ENCODE data around the gene HHAT.

Gene HHAT

GRCh38 chr1:210540288-210540687 is 211.6 kb downstream of the HHAT start:
- TF ChIP-seq CTCF (IDR thresholded peaks at IDR 0.05; ENCODE audit: low read depth, low read length), result no peak
- DNase-seq (ENCODE audit: extremely low read depth, low read depth), result no peak

- DNase-seq (ENCODE audit: extremely low read depth, low read depth), result no peak
- TF ChIP-seq CTCF (IDR thresholded peaks at IDR 0.05; ENCODE audit: low read depth, low read length), result no peak
Observed at GRCh38 chr1:210541680-210542358, 213.1 kb downstream of the HHAT start.

GRCh38 chr1:210551899-210552298 is 223.2 kb downstream of the HHAT start:
- TF ChIP-seq CTCF (IDR thresholded peaks at IDR 0.05; ENCODE audit: low read depth, low read length), result no peak
- DNase-seq (ENCODE audit: extremely low read depth, low read depth), result no peak

GRCh38 chr1:210553711-210554110 is 225.0 kb downstream of the HHAT start:
- no peak for TF ChIP-seq CTCF (IDR thresholded peaks at IDR 0.05; ENCODE audit: low read depth, low read length)
- no peak for DNase-seq (ENCODE audit: extremely low read depth, low read depth)

- DNase-seq (ENCODE audit: extremely low read depth, low read depth), result no peak
- no peak for TF ChIP-seq CTCF (IDR thresholded peaks at IDR 0.05; ENCODE audit: low read depth, low read length)
Observed at GRCh38 chr1:210554382-210554781, 225.7 kb downstream of the HHAT start.

- no peak for DNase-seq (ENCODE audit: extremely low read depth, low read depth)
- no peak for TF ChIP-seq CTCF (IDR thresholded peaks at IDR 0.05; ENCODE audit: low read depth, low read length)
Observed at GRCh38 chr1:210556475-210556874, 227.8 kb downstream of the HHAT start.

GRCh38 chr1:210557426-210558077 is 228.8 kb downstream of the HHAT start:
- no peak for DNase-seq (ENCODE audit: extremely low read depth, low read depth)
- TF ChIP-seq CTCF (IDR thresholded peaks at IDR 0.05; ENCODE audit: low read depth, low read length), result no peak

All from AG09319 (cell line).